Measurements from ENCODE around the gene MCRIP1. TPM values are rescaled to one million over a fixed set of nuclear protein-coding genes. Genes with fewer than 3 reads are reported as not detected.

MCRIP1 gene
- total and polyA plus RNA-seq, 9 of the 15 experiments (the other 6 are each of a cell fraction or from before 2014, with no cell fraction given), result 0.39 to 35.8 (median 9.7) TPM

- TF ChIP-seq E2F6 (IDR thresholded peaks at IDR 0.05; ENCODE audit: borderline replicate concordance in 1 of 2, extremely low read depth in 1 of 2, insufficient read depth in 1 of 2, insufficient read length in 1 of 2, low read depth in 1 of 2, low read length in 1 of 2, poor library complexity in 1 of 2, severe bottlenecking in 1 of 2) (peak in 1 of 2 experiments; percentile 24), ZNF263 (CRISPR knock-in tag; IDR thresholded peaks at IDR 0.05; ENCODE audit: borderline replicate concordance) (peak; percentile 4; the same call in 1 of the 2 replicates), HMG20B (CRISPR knock-in tag; IDR thresholded peaks at IDR 0.05) (no peak), PRDM10 (IDR thresholded peaks at IDR 0.05; ENCODE audit: partially characterized antibody) (no peak), SMARCA5 (IDR thresholded peaks at IDR 0.05) (peak; percentile 58; the same call in 1 of the 2 replicates), L3MBTL2 (IDR thresholded peaks at IDR 0.05) (peak; percentile 86), ATF7 (IDR thresholded peaks at IDR 0.05) (peak; percentile 53; the same call in 1 of the 2 replicates), THAP12 (CRISPR knock-in tag; IDR thresholded peaks at IDR 0.05) (no peak; the same call in 1 of the 2 replicates), EP400 (IDR thresholded peaks at IDR 0.05) (peak; percentile 64), TOE1 (IDR thresholded peaks at IDR 0.05; ENCODE audit: borderline replicate concordance) (no peak), TOE1 (CRISPR knock-in tag; IDR thresholded peaks at IDR 0.05; ENCODE audit: borderline replicate concordance, low read depth) (no peak), CEBPB (tag; IDR thresholded peaks at IDR 0.05) (peak; percentile 34; the same call in 1 of the 2 replicates), PKNOX1 (IDR thresholded peaks at IDR 0.05) (0 out of 2 replicates have a peak, but pooled peaks have one; percentile 4), MNT (conservative IDR thresholded peaks at IDR 0.05) (peak in 1 of 2 experiments; percentile 50; a peak in 2 of 4 replicates), DNMT1 (IDR thresholded peaks at IDR 0.05) (no peak), ZNF175 (CRISPR knock-in tag; IDR thresholded peaks at IDR 0.05; ENCODE audit: low read depth) (0 out of 2 replicates have a peak, but pooled peaks have one; percentile 9)
Observed at GRCh38 chr17:81831957-81832607, 1.0 kb downstream of the MCRIP1 start (continued).

Data from K562 (cell line).